Hepatocyte (in vitro differentiated cells): ENCODE data around the gene SLC47A2.

Experiments
- EZH2 ChIP-seq: fragments of 200-600 bp; sonication (generic); IDR thresholded peaks from 2 replicates; pipeline ENCODE4 v1.6.1; 2016; ENCODE audit warnings: antibody characterized with exemption, mild to moderate bottlenecking, borderline replicate concordance
- TF ChIP-seq, protein P1 (sequence below): fragments of 200-600 bp; sonication (generic); IDR thresholded peaks from 2 replicates; pipeline ENCODE4 v1.5.1; 2016; ENCODE audit warnings: antibody characterized with exemption, mild to moderate bottlenecking; ENCODE audit not compliant: poor library complexity

DNA sequence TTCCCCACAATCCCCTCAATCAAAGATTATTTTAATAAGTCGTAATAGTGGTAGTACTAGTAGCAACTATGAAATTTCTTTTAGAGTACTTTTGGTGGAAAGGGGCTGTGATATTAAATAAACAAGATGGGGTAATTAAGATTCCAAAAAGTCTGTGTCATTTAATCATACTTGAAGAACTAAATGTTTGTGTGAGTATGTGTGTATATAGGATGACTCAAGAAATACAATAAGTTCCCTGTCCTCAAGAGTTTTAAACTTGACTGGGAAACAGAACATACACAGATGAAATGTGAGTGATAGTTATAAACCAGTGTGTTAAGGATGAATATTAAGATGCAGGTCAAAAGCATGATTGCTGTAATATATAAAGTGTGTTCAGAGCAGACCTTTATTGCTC lies 65.6 kb downstream of the SLC47A2 start:
- no peak for TF ChIP-seq EZH2
- TF ChIP-seq, protein P1, sequence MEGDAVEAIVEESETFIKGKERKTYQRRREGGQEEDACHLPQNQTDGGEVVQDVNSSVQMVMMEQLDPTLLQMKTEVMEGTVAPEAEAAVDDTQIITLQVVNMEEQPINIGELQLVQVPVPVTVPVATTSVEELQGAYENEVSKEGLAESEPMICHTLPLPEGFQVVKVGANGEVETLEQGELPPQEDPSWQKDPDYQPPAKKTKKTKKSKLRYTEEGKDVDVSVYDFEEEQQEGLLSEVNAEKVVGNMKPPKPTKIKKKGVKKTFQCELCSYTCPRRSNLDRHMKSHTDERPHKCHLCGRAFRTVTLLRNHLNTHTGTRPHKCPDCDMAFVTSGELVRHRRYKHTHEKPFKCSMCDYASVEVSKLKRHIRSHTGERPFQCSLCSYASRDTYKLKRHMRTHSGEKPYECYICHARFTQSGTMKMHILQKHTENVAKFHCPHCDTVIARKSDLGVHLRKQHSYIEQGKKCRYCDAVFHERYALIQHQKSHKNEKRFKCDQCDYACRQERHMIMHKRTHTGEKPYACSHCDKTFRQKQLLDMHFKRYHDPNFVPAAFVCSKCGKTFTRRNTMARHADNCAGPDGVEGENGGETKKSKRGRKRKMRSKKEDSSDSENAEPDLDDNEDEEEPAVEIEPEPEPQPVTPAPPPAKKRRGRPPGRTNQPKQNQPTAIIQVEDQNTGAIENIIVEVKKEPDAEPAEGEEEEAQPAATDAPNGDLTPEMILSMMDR = no peak
